Activated CD4-positive, alpha-beta T cell treated with anti-CD3 and anti-CD28 coated beads for 1 hour (primary cell): ENCODE results near the gene STK17A.

Source experiments
- DNase-seq: peaks from one replicate; pipeline ENCODE4 v3.0.0-alpha.2; 2020

Gene STK17A

GRCh38 chr7:43582503-43583423, at the start of gene STK17A:
STK17A (plus strand) TSS chr7:43583108; CDS start chr7:43583244, 136 bp downstream.
- peak; percentile 95 for DNase-seq

GRCh38 chr7:43533801-43534479, 49.0 kb upstream of the STK17A start:
- DNase-seq: no peak

GRCh38 chr7:43535031-43535451, 47.9 kb upstream of the STK17A start:
- no peak for DNase-seq

GRCh38 chr7:43535810-43536585, 46.9 kb upstream of the STK17A start:
- DNase-seq: no peak

GRCh38 chr7:43536773-43537172, 46.1 kb upstream of the STK17A start:
- DNase-seq: no peak

GRCh38 chr7:43537765-43538403, 45.0 kb upstream of the STK17A start:
- no peak for DNase-seq

GRCh38 chr7:43538404-43538771, 44.5 kb upstream of the STK17A start:
- no peak for DNase-seq

- DNase-seq: no peak
These were observed 42.4 kb upstream of the STK17A start for GRCh38 chr7:43540471-43540870.

- no peak for DNase-seq
These were observed 40.2 kb upstream of the STK17A start for GRCh38 chr7:43542716-43543115.

- no peak for DNase-seq
These were observed 36.7 kb upstream of the STK17A start for GRCh38 chr7:43546231-43546630.

- DNase-seq: no peak
These were observed 32.5 kb upstream of the STK17A start for GRCh38 chr7:43550427-43550826.

GRCh38 chr7:43552122-43552521, 30.8 kb upstream of the STK17A start:
- no peak for DNase-seq

GRCh38 chr7:43553999-43554398, 28.9 kb upstream of the STK17A start:
- DNase-seq: no peak

- no peak for DNase-seq
These were observed 28.5 kb upstream of the STK17A start for GRCh38 chr7:43554423-43554822.

- no peak for DNase-seq
These were observed 24.9 kb upstream of the STK17A start for GRCh38 chr7:43557831-43558495.

GRCh38 chr7:43559171-43559945, 23.6 kb upstream of the STK17A start:
- no peak for DNase-seq

GRCh38 chr7:43559946-43560335, 23.0 kb upstream of the STK17A start:
- no peak for DNase-seq

GRCh38 chr7:43560742-43561330, 22.1 kb upstream of the STK17A start:
- no peak for DNase-seq

- DNase-seq: no peak
These were observed 20.5 kb upstream of the STK17A start for GRCh38 chr7:43562383-43562782.

GRCh38 chr7:43565786-43566185, 17.1 kb upstream of the STK17A start:
- DNase-seq: no peak

GRCh38 chr7:43568529-43568928, 14.4 kb upstream of the STK17A start:
- no peak for DNase-seq
